Measurements from ENCODE around the gene PCDH12.

Gene PCDH12

GRCh38 chr5:141958113-141958512 lies at the start of gene PCDH12:
TSS of gene PCDH12 (minus strand) at chr5:141958202. CDS start at chr5:141957851, 351 bp downstream.
- no peaks in the 10 kb centered on the region for H3K9me3 ChIP-seq (ENCODE audit: severe bottlenecking)
- peak within 1 kb of the TSS; percentile 65 for H3K27ac ChIP-seq
- H3K27me3 ChIP-seq (ENCODE audit: insufficient read depth, low read depth, severe bottlenecking), result no peaks in the 10 kb centered on the region
- no peaks in the 10 kb centered on the region for H3K36me3 ChIP-seq
- TF ChIP-seq CTCF (IDR thresholded peaks at IDR 0.05; ENCODE audit: low read depth, low read length), result no peak
- no peak within 1 kb of the TSS for H3K4me3 ChIP-seq (ENCODE audit: low read depth, low read length)
- peak; percentile 74 for DNase-seq

GRCh38 chr5:142007237-142007544 lies 49.2 kb upstream of the PCDH12 start:
- no peak for DNase-seq
- Histone ChIP-seq H3K9me3 (ENCODE audit: severe bottlenecking) (no peaks in the 10 kb centered on the region), H3K36me3 (peaks cover 52% of the 10 kb centered on the region), H3K27me3 (ENCODE audit: insufficient read depth, low read depth, severe bottlenecking) (no peaks in the 10 kb centered on the region), H3K27ac (no peak overlapping the region), H3K4me3 (ENCODE audit: low read depth, low read length) (no peak overlapping the region)
- TF ChIP-seq CTCF (IDR thresholded peaks at IDR 0.05; ENCODE audit: low read depth, low read length), result no peak

GRCh38 chr5:142006363-142007236 lies 48.6 kb upstream of the PCDH12 start:
- DNase-seq, result no peak
- no peaks in the 10 kb centered on the region for H3K27me3 ChIP-seq (ENCODE audit: insufficient read depth, low read depth, severe bottlenecking)
- H3K27ac ChIP-seq, result no peak overlapping the region
- peaks cover 53% of the 10 kb centered on the region for H3K36me3 ChIP-seq
- H3K9me3 ChIP-seq (ENCODE audit: severe bottlenecking), result no peaks in the 10 kb centered on the region
- no peak for TF ChIP-seq CTCF (IDR thresholded peaks at IDR 0.05; ENCODE audit: low read depth, low read length)
- H3K4me3 ChIP-seq (ENCODE audit: low read depth, low read length), result no peak overlapping the region

GRCh38 chr5:142003266-142003800 lies 45.3 kb upstream of the PCDH12 start:
- no peaks in the 10 kb centered on the region for H3K9me3 ChIP-seq (ENCODE audit: severe bottlenecking)
- no peak for TF ChIP-seq CTCF (IDR thresholded peaks at IDR 0.05; ENCODE audit: low read depth, low read length)
- H3K4me3 ChIP-seq (ENCODE audit: low read depth, low read length), result no peak overlapping the region
- DNase-seq, result no peak
- H3K36me3 ChIP-seq, result peaks cover 66% of the 10 kb centered on the region
- H3K27me3 ChIP-seq (ENCODE audit: insufficient read depth, low read depth, severe bottlenecking), result no peaks in the 10 kb centered on the region
- no peak overlapping the region for H3K27ac ChIP-seq

GRCh38 chr5:142000704-142001484 lies 42.9 kb upstream of the PCDH12 start:
- Histone ChIP-seq H3K4me3 (ENCODE audit: low read depth, low read length) (no peak overlapping the region), H3K27me3 (ENCODE audit: insufficient read depth, low read depth, severe bottlenecking) (no peaks in the 10 kb centered on the region), H3K36me3 (peaks cover 57% of the 10 kb centered on the region), H3K9me3 (ENCODE audit: severe bottlenecking) (no peaks in the 10 kb centered on the region), H3K27ac (no peak overlapping the region)
- peak; percentile 33 for DNase-seq
- peak; percentile 60 for TF ChIP-seq CTCF (IDR thresholded peaks at IDR 0.05; ENCODE audit: low read depth, low read length)
